HCT116 (cell line): ENCODE measurements around the gene IQCH.

Experiments
- ATF3 ChIP-seq: IDR thresholded peaks from 2 replicates; pipeline ENCODE4 v1.6.1; 2012
- CTCF ChIP-seq, 3 experiments: fragments of 200-600 bp in 1 of 3; sonication (generic) in 1 of 3; IDR thresholded peaks in 2 of 3; conservative IDR thresholded peaks in 1 of 3; 2 replicates each; pipeline ENCODE4 v1.5.1; 2012 to 2017; ENCODE audit warnings: low read depth in 2 of 3, low read length in 2 of 3, antibody characterized with exemption in 1 of 3, borderline replicate concordance in 1 of 3, control low read depth in 1 of 3, mild to moderate bottlenecking in 1 of 3, mixed read lengths in 1 of 3, mixed run types in 1 of 3, moderate library complexity in 1 of 3; ENCODE audit not compliant: insufficient read depth in 1 of 3
- EGR1 ChIP-seq: IDR thresholded peaks from 2 replicates; pipeline ENCODE4 v1.6.1; 2012; ENCODE audit warnings: low read depth
- ELF1 ChIP-seq: IDR thresholded peaks from 2 replicates; pipeline ENCODE4 v1.6.1; 2012; ENCODE audit warnings: low read depth, borderline replicate concordance
- FOSL1 ChIP-seq: IDR thresholded peaks from 2 replicates; pipeline ENCODE4 v1.6.1; 2012; ENCODE audit warnings: low read depth
- MAX ChIP-seq: IDR thresholded peaks from 2 replicates; pipeline ENCODE4 v1.6.1; 2012
- REST ChIP-seq: IDR thresholded peaks from 2 replicates; pipeline ENCODE4 v1.6.1; 2012; ENCODE audit warnings: low read depth

GRCh38 chr15:67327312-67327711 lies 72.7 kb downstream of the IQCH start:
- TF ChIP-seq FOSL1 = no peak
- no peak for TF ChIP-seq MAX
- no peak for TF ChIP-seq EGR1
- no peak for TF ChIP-seq ATF3
- no peak for TF ChIP-seq REST
- TF ChIP-seq CTCF (IDR thresholded peaks at IDR 0.05 in 2 of 3, conservative IDR thresholded peaks at IDR 0.05 in 1 of 3; ENCODE audit: borderline replicate concordance in 1 of 3, insufficient read depth in 1 of 3, low read depth in 2 of 3, low read length in 2 of 3) = no peak
- no peak for TF ChIP-seq ELF1
